Measurements from ENCODE around the gene AMDHD2. TPM values are rescaled to one million over a fixed set of nuclear protein-coding genes. Genes with fewer than 3 reads are reported as not detected.

AMDHD2 gene
- total and polyA plus RNA-seq, 2 of the 13 experiments (the other 11 are each of a cell fraction or from before 2014, with no cell fraction given): 33.5 to 39.1 TPM

DNA sequence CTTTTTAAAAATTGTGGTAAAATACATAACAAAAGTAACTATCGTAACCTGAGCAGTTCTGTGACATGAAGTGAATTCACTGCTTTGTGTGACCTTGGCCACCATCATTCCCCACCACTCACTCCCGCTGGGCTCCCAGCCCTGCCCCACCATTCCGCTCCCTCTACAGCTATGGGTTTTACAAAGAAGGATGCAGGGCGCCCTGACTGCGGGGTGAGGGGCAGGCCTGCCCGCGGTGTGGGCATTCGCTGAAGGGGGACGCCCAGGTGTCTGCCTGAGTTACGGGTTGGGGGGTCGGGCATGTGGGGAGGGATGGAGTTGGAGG, 11.2 kb downstream of the AMDHD2 start, which contains the start of gene CEMP1 (continued):
- TF ChIP-seq, protein P1, sequence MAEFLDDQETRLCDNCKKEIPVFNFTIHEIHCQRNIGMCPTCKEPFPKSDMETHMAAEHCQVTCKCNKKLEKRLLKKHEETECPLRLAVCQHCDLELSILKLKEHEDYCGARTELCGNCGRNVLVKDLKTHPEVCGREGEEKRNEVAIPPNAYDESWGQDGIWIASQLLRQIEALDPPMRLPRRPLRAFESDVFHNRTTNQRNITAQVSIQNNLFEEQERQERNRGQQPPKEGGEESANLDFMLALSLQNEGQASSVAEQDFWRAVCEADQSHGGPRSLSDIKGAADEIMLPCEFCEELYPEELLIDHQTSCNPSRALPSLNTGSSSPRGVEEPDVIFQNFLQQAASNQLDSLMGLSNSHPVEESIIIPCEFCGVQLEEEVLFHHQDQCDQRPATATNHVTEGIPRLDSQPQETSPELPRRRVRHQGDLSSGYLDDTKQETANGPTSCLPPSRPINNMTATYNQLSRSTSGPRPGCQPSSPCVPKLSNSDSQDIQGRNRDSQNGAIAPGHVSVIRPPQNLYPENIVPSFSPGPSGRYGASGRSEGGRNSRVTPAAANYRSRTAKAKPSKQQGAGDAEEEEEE (CRISPR knock-in tag; IDR thresholded peaks at IDR 0.05; ENCODE audit: borderline replicate concordance): no peak
- TF ChIP-seq ZNF367 (CRISPR knock-in tag; IDR thresholded peaks at IDR 0.05; ENCODE audit: borderline replicate concordance) (no peak), MTA1 (CRISPR knock-in tag; IDR thresholded peaks at IDR 0.05; ENCODE audit: borderline replicate concordance) (peak; percentile 25; the same call in 1 of the 2 replicates), ZNF225 (CRISPR knock-in tag; IDR thresholded peaks at IDR 0.05) (no peak), ZKSCAN8 (CRISPR knock-in tag; IDR thresholded peaks at IDR 0.05; ENCODE audit: borderline replicate concordance) (no peak), EEA1 (CRISPR knock-in tag; IDR thresholded peaks at IDR 0.05; ENCODE audit: borderline replicate concordance) (no peak), ZNF431 (CRISPR knock-in tag; IDR thresholded peaks at IDR 0.05; ENCODE audit: borderline replicate concordance, low read depth) (no peak), ZNF776 (CRISPR knock-in tag; IDR thresholded peaks at IDR 0.05) (no peak), ZKSCAN1 (IDR thresholded peaks at IDR 0.05; ENCODE audit: low read length) (no peak), ZNF792 (CRISPR knock-in tag; IDR thresholded peaks at IDR 0.05) (no peak)
- TF ChIP-seq, protein P2, sequence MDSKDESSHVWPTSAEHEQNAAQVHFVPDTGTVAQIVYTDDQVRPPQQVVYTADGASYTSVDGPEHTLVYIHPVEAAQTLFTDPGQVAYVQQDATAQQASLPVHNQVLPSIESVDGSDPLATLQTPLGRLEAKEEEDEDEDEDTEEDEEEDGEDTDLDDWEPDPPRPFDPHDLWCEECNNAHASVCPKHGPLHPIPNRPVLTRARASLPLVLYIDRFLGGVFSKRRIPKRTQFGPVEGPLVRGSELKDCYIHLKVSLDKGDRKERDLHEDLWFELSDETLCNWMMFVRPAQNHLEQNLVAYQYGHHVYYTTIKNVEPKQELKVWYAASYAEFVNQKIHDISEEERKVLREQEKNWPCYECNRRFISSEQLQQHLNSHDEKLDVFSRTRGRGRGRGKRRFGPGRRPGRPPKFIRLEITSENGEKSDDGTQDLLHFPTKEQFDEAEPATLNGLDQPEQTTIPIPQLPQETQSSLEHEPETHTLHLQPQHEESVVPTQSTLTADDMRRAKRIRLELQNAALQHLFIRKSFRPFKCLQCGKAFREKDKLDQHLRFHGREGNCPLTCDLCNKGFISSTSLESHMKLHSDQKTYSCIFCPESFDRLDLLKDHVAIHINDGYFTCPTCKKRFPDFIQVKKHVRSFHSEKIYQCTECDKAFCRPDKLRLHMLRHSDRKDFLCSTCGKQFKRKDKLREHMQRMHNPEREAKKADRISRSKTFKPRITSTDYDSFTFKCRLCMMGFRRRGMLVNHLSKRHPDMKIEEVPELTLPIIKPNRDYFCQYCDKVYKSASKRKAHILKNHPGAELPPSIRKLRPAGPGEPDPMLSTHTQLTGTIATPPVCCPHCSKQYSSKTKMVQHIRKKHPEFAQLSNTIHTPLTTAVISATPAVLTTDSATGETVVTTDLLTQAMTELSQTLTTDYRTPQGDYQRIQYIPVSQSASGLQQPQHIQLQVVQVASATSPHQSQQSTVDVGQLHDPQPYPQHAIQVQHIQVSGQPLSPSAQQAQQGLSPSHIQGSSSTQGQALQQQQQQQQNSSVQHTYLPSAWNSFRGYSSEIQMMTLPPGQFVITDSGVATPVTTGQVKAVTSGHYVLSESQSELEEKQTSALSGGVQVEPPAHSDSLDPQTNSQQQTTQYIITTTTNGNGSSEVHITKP (CRISPR knock-in tag; IDR thresholded peaks at IDR 0.05; ENCODE audit: low read depth): no peak
- TF ChIP-seq, protein P3, sequence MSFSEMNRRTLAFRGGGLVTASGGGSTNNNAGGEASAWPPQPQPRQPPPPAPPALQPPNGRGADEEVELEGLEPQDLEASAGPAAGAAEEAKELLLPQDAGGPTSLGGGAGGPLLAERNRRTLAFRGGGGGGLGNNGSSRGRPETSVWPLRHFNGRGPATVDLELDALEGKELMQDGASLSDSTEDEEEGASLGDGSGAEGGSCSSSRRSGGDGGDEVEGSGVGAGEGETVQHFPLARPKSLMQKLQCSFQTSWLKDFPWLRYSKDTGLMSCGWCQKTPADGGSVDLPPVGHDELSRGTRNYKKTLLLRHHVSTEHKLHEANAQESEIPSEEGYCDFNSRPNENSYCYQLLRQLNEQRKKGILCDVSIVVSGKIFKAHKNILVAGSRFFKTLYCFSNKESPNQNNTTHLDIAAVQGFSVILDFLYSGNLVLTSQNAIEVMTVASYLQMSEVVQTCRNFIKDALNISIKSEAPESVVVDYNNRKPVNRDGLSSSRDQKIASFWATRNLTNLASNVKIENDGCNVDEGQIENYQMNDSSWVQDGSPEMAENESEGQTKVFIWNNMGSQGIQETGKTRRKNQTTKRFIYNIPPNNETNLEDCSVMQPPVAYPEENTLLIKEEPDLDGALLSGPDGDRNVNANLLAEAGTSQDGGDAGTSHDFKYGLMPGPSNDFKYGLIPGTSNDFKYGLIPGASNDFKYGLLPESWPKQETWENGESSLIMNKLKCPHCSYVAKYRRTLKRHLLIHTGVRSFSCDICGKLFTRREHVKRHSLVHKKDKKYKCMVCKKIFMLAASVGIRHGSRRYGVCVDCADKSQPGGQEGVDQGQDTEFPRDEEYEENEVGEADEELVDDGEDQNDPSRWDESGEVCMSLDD (CRISPR knock-in tag; IDR thresholded peaks at IDR 0.05; ENCODE audit: borderline replicate concordance): 0 out of 2 replicates have a peak, but pooled peaks have one; percentile 4
- TF ChIP-seq, protein P4, sequence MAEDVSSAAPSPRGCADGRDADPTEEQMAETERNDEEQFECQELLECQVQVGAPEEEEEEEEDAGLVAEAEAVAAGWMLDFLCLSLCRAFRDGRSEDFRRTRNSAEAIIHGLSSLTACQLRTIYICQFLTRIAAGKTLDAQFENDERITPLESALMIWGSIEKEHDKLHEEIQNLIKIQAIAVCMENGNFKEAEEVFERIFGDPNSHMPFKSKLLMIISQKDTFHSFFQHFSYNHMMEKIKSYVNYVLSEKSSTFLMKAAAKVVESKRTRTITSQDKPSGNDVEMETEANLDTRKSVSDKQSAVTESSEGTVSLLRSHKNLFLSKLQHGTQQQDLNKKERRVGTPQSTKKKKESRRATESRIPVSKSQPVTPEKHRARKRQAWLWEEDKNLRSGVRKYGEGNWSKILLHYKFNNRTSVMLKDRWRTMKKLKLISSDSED (CRISPR knock-in tag; IDR thresholded peaks at IDR 0.05): no peak
- TF ChIP-seq, protein P5, sequence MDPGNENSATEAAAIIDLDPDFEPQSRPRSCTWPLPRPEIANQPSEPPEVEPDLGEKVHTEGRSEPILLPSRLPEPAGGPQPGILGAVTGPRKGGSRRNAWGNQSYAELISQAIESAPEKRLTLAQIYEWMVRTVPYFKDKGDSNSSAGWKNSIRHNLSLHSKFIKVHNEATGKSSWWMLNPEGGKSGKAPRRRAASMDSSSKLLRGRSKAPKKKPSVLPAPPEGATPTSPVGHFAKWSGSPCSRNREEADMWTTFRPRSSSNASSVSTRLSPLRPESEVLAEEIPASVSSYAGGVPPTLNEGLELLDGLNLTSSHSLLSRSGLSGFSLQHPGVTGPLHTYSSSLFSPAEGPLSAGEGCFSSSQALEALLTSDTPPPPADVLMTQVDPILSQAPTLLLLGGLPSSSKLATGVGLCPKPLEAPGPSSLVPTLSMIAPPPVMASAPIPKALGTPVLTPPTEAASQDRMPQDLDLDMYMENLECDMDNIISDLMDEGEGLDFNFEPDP (CRISPR knock-in tag; conservative IDR thresholded peaks at IDR 0.05): no peak
- TF ChIP-seq, protein P6, sequence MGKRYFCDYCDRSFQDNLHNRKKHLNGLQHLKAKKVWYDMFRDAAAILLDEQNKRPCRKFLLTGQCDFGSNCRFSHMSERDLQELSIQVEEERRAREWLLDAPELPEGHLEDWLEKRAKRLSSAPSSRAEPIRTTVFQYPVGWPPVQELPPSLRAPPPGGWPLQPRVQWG (CRISPR knock-in tag; IDR thresholded peaks at IDR 0.05; ENCODE audit: borderline replicate concordance, low read depth): no peak
